ENCODE data around the gene SEMA5B.

DNA sequence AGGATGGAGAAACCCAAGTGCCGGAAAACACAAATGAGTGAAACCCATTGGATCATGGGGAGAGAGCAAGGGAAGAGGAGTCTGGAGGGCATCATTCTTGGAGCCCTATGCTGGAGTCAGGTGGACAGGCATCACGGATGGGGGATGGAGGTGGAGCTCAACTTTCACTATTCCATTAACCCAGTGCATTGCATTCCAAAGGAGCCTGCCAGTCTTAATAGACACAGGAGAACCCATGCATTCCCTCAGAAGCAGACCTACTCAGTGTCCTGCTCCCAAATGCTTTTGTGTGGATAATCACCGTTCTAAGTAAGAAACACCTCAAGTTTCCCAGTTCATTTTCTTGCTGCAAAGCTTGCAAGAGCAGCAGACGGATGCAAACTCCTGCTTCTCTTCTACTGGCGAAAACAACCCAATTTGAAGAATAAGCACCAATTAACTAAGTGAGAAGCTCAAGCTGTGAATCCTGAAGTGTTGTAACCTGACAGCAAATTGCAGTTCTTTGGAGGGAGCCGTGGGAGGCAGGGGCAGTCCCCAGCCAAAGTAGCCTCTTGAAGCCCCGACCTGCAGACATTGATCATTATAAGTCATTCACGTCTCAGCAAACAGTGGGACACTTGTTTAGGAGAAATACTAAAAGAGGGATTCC is 25.3 kb downstream of the SEMA5B start:
- TF ChIP-seq, protein P1, sequence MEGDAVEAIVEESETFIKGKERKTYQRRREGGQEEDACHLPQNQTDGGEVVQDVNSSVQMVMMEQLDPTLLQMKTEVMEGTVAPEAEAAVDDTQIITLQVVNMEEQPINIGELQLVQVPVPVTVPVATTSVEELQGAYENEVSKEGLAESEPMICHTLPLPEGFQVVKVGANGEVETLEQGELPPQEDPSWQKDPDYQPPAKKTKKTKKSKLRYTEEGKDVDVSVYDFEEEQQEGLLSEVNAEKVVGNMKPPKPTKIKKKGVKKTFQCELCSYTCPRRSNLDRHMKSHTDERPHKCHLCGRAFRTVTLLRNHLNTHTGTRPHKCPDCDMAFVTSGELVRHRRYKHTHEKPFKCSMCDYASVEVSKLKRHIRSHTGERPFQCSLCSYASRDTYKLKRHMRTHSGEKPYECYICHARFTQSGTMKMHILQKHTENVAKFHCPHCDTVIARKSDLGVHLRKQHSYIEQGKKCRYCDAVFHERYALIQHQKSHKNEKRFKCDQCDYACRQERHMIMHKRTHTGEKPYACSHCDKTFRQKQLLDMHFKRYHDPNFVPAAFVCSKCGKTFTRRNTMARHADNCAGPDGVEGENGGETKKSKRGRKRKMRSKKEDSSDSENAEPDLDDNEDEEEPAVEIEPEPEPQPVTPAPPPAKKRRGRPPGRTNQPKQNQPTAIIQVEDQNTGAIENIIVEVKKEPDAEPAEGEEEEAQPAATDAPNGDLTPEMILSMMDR (IDR thresholded peaks at IDR 0.05): no peak
- TF ChIP-seq ZFX (IDR thresholded peaks at IDR 0.05; ENCODE audit: borderline replicate concordance): no peak
